HG03064 (cell line): ENCODE measurements around the gene CAND2.

Experiments used
- ATAC-seq: cut with Tn5 transposase; IDR thresholded peaks from one replicate; pipeline ENCODE4 v1.9.1; 2021; ENCODE audit warnings: low read depth; ENCODE audit not compliant: unreplicated experiment

The CAND2 gene

GRCh38 chr3:12882336-12883310 is 86.1 kb downstream of the CAND2 start:
- no peak for ATAC-seq

DNA sequence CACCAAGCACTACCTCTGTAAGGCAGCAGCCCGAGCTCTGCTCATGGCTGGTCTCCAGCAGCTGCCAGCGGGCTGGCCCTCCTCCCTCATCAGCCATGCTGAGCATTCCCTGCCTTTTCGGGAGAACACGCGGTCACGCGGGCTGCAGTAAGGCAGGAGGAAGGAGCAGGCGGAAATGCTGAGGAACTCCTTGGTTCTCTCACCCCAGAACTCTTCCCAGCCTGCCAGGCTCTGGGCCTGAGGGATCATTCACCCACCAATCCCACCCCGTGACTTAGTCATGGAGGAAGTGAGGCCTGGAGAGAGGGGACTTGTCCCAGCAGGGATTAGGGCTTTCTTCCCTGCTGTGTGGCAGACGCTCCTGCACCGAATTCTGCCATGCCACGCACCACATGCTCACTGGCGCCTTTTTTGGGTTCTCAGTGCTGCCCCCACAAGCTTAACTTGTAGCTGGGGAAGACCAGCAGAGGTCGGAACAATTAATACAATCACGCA is 87.8 kb downstream of the CAND2 start:
- no peak for ATAC-seq
